Skeletal muscle cell (primary cell): ENCODE results near the gene ADAM15.

Experiments used
- DNase-seq: peaks from one replicate; pipeline ENCODE4 v3.0.0-alpha.2; 2010; ENCODE audit warnings: low read depth
- H3K4me3 ChIP-seq: 2 replicates; pipeline ENCODE4 v1.5.1; 2011; ENCODE audit warnings: low read depth, mild to moderate bottlenecking, control low read depth, low read length, moderate library complexity

ADAM15 gene

GRCh38 chr1:155026588-155026987 lies 24.5 kb upstream of the ADAM15 start:
- no peak for DNase-seq

GRCh38 chr1:155029513-155030242 lies 21.4 kb upstream of the ADAM15 start:
- DNase-seq = no peak
- H3K4me3 ChIP-seq = no peak overlapping the region

More at GRCh38 chr1:155026588-155026987, 24.5 kb upstream of the ADAM15 start:
- no peak overlapping the region for H3K4me3 ChIP-seq

DNA sequence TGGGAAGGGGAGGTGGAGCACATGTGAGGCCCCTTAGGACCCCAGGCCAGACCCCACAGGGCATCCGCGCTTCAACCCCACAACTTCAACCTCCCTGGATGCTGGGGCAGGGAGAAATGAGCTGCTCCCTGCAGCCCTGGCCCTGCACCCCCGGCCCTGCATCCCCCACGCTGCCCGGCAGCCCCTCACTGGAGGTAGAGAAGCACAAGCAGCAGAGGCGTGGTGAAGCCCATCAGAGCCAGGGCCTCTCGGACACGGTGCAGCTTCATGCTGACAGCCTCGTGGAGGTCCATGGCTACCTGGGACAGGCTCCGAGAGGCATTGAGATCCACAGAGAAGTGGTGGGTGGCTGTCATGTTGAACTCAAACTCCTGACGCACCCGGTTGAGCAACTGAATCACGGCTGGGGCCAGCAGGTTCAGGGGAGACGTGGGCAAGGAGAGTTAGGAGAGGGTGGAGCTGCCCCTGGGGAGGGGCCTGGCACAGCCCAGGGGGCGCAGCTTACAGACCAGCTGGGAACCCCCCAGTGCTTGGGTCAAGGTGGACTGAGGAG lies 20.8 kb upstream of the ADAM15 start:
- DNase-seq = no peak
- H3K4me3 ChIP-seq = no peak overlapping the region

DNA sequence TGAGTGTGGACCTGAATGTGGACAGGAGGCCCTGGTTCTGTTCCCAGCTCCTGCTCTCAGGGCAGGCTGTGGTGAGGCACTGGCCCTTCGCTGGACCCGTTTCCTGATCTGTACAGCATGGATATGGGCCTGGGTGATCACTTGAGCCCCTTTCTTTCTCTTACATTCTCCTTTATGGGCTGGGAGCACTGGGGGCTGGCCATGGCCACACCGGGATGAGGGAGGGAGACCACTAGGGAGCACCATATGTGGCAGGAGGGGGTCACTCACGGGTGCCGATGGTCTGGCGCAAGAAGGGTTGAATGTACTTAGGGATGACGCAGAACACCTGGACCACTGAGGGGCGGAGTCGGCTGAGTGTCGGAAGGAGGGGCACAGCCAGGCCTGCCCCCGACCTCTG lies 20.2 kb upstream of the ADAM15 start:
- no peak for DNase-seq
- H3K4me3 ChIP-seq = no peak overlapping the region

DNA sequence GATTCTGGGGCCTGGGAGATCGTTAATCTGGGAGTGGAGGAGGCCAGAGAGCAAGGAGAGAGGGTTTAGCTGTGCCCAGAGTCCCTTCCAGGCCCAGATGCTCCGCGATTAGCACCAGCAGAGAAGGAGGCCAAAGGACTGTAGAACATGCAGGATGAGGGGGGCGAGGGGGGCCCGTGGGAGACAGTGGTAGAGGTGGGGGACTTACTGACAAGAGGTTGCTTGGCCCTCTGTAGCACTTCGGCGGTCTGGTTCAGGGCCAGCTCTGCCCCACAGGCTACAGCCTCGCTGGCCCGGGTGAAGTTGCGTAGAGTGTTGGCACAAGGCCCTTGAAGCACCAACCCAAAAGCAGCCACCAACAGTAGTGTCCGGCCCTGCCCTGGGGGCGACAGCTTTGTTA lies 18.2 kb upstream of the ADAM15 start:
- no peak for DNase-seq

GRCh38 chr1:155033524-155033923 lies 17.6 kb upstream of the ADAM15 start, which contains the start of the genes DCST1 and DCST2:
TSS of gene DCST1 (plus strand) at chr1:155033824. CDS start at chr1:155034037, 213 bp downstream.
TSS of gene DCST2 (minus strand) at chr1:155033781. CDS start at chr1:155033701, 80 bp downstream.
- no peak for DNase-seq
- no peak within 1 kb of the TSS for H3K4me3 ChIP-seq

More for the DNA sequence above, 18.2 kb upstream of the ADAM15 start:
- H3K4me3 ChIP-seq = no peak overlapping the region

GRCh38 chr1:155034318-155035208 lies 16.6 kb upstream of the ADAM15 start:
- no peak for DNase-seq
- H3K4me3 ChIP-seq = no peak overlapping the region

DNA sequence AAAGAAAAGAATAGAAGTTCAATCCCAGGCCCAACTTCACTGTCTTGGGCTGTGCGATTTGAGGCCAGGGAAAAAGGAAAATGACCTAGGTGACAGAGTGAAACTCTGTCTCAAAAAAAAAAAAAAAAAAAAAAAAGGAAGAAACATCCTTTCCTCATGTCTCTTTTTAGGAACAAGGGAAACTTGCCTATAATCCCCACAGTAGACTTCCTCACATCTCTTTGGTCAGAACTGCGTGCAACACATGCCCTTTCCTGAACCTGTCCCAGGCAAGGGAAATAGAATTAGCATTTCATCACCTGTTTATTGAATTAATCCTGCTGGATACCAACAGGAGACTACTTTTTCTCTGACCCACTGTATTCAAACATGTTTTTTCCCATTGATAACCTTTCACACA lies 15.2 kb upstream of the ADAM15 start:
- no peak for DNase-seq
- no peak overlapping the region for H3K4me3 ChIP-seq

GRCh38 chr1:155037043-155037442 lies 14.1 kb upstream of the ADAM15 start:
- no peak overlapping the region for H3K4me3 ChIP-seq

DNA sequence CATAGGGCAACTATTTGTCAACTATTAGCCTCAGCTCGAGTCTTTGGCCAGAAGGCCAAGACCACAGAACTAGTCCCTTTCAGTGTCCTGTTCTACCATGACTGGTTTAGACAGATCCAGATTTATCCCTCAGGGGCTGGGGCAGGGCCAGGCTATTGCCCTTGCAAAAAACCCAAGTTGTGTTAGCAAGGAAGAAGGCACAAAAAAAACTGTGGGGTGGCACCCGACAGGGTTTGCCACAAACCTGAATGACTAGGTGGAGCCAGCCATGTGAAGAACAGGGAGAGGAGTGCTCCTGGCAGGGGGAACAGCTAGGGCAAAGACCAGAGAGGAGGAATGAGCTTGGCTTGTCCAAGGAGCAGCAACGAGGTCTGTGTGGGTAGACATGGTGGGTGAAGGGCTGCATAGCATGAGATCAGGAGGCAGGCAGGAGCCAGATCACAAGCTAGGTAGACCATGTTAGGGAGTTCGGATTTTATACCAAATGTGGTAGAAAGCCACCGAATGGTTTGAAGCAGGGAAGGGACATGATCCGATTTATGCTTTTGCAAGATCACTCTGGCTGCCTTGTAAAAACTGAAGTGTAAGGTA lies 13.2 kb upstream of the ADAM15 start:
- DNase-seq = no peak
- H3K4me3 ChIP-seq = no peak overlapping the region

More at GRCh38 chr1:155037043-155037442, 14.1 kb upstream of the ADAM15 start:
- DNase-seq = no peak

GRCh38 chr1:155038602-155039307 lies 12.4 kb upstream of the ADAM15 start:
- no peak for DNase-seq
- H3K4me3 ChIP-seq = no peak overlapping the region

DNA sequence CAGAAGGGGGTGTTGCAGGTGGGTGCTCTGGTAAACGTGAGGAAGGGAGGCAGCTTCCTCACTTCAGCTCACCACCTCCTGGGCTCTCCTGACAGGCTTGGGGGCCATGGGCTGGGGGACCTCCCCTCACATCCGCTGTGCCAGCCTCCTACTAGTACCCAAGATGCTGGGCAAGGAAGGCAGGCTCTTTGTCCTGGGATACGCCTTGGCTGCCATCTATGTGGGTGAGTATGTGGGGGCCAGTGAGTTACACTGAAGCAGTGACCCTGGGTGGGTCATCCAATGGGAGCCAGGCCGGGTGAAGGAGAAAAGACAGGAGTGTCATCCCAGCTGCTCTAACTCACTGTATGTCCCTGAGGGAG lies 11.8 kb upstream of the ADAM15 start:
- H3K4me3 ChIP-seq = no peak overlapping the region
- DNase-seq = no peak

- DNase-seq = no peak
- H3K4me3 ChIP-seq = no peak overlapping the region
These were observed 10.6 kb upstream of the ADAM15 start for GRCh38 chr1:155040358-155041093.

- DNase-seq = no peak
- H3K4me3 ChIP-seq = no peak overlapping the region
These were observed 8.3 kb upstream of the ADAM15 start for GRCh38 chr1:155042789-155043188.

DNA sequence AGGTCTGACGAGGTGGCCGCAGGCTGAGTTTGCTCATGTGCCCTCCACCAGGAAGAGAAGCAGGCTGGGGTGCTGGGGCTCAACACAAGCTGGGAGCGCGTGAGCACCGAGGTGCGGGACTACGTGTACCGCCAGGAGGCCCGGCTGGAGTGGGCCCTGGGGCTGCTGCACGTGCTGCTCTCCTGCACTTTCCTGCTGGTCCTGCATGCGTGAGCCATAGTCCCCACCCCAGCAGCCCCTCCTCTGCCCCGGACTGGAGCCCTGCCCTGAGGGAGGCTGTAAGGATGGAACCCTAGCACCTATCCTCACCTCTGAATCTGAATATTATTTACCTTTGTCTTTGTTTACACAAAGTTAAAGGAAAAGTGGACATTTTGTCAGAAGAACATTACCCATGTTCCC lies 7.8 kb upstream of the ADAM15 start:
- H3K4me3 ChIP-seq = no peak overlapping the region
- DNase-seq = no peak

GRCh38 chr1:155043793-155044192 lies 7.3 kb upstream of the ADAM15 start:
- no peak overlapping the region for H3K4me3 ChIP-seq
- DNase-seq = no peak

DNA sequence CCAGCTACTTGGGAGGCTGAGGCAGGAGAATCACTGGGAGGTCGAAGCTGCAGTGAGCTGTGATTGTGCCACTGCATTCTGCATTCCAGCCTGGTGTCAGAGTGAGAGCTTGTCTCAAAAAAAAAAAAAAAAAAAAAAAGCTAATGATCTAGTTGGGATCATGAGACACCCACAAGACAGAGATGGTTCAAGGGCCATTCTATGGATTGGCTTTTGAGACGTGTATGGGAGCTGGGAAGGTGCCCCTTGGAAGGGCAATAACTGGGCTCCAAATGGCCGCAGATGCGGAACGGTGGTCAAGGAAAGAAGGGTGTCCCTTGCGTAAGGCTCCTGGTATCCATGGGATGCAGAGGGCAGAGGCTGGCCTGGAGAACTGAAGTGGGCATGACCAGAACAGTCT lies 6.8 kb upstream of the ADAM15 start:
- DNase-seq = no peak
- no peak overlapping the region for H3K4me3 ChIP-seq

- no peak overlapping the region for H3K4me3 ChIP-seq
- DNase-seq = no peak
These were observed 6.1 kb upstream of the ADAM15 start for GRCh38 chr1:155044812-155045657.
